ENCODE results near the gene HTR3E. TPM values are rescaled to one million over a fixed set of nuclear protein-coding genes. Genes with fewer than 3 reads are reported as not detected.

The HTR3E gene
- total RNA-seq, 1 experiment from 2014 or later, result not detected

- Histone ChIP-seq H3K4me2 (ENCODE audit: low read length) (no peak overlapping the region), H3K9ac (ENCODE audit: low read length) (no peak overlapping the region), H2AFZ (ENCODE audit: low read length) (no peak overlapping the region), H3K27me3 (ENCODE audit: low read length) (no peaks in the 10 kb centered on the region), H3K4me3 (ENCODE audit: low read length) (no peak overlapping the region), H3K4me1 (ENCODE audit: insufficient read depth, low read length) (no peaks in the 10 kb centered on the region), H3K9me3 (ENCODE audit: low read length) (no peaks in the 10 kb centered on the region; the same call in 1 of the 2 replicates), H3K9me2 (replicated peaks; ENCODE audit: low read length) (no peaks in the 10 kb centered on the region), H3F3A (ENCODE audit: low read length, unreplicated experiment) (no peaks in the 10 kb centered on the region), H3K79me2 (ENCODE audit: low read length) (no peaks in the 10 kb centered on the region), H3K27ac (ENCODE audit: low read length) (no peak overlapping the region), H3K36me3 (ENCODE audit: low read depth, low read length) (no peaks in the 10 kb centered on the region), H4K20me1 (ENCODE audit: low read length) (no peaks in the 10 kb centered on the region)
- ChIA-PET POLR2A (ENCODE audit: unreplicated experiment) (no interaction called here), CTCF (no interaction called here)
- DNase-seq (no peak), ATAC-seq (no peak)
- no peak for TF ChIP-seq CTCF (conservative IDR thresholded peaks at IDR 0.05; ENCODE audit: low read depth, low read length)
- no peak for TF ChIP-seq EZH2 (IDR thresholded peaks at IDR 0.05; ENCODE audit: low read length, unreplicated experiment)
- no peak for TF ChIP-seq EZH2phosphoT487 (IDR thresholded peaks at IDR 0.05; ENCODE audit: borderline replicate concordance, low read length)
- intact Hi-C loops (cut with micrococcal nuclease), result no loop called here
- no TSS peak for BruUV-seq (replicated peaks)
Measured at GRCh38 chr3:184097556-184097955, 692 bp downstream of the HTR3E start.

GRCh38 chr3:184099806-184100686 lies 3.2 kb downstream of the HTR3E start:
- no peak for DNase-seq
- POLR2A ChIA-PET (ENCODE audit: unreplicated experiment), result no interaction called here
- no peak overlapping the region for H3K9ac ChIP-seq (ENCODE audit: low read length)
- no peaks in the 10 kb centered on the region for H3K9me2 ChIP-seq (replicated peaks; ENCODE audit: low read length)
- intact Hi-C loops (cut with micrococcal nuclease), result no loop called here
- H3K4me2 ChIP-seq (ENCODE audit: low read length), result no peak overlapping the region
- no peaks in the 10 kb centered on the region for H3K4me1 ChIP-seq (ENCODE audit: insufficient read depth, low read length)
- BruUV-seq (replicated peaks), result no TSS peak
- CTCF ChIA-PET, result no interaction called here
- H3F3A ChIP-seq (ENCODE audit: low read length, unreplicated experiment), result no peaks in the 10 kb centered on the region
- H3K79me2 ChIP-seq (ENCODE audit: low read length), result no peaks in the 10 kb centered on the region
- 0 out of 2 replicates have a peak overlapping the region, but pooled peaks have one; percentile 20 for H2AFZ ChIP-seq (ENCODE audit: low read length)
- no peak overlapping the region for H3K27ac ChIP-seq (ENCODE audit: low read length)
- H3K9me3 ChIP-seq (ENCODE audit: low read length), result no peaks in the 10 kb centered on the region
- no peak for ATAC-seq
- TF ChIP-seq EZH2phosphoT487 (IDR thresholded peaks at IDR 0.05; ENCODE audit: borderline replicate concordance, low read length), result no peak
- TF ChIP-seq CTCF (conservative IDR thresholded peaks at IDR 0.05; ENCODE audit: low read depth, low read length), result no peak
- no peak for TF ChIP-seq EZH2 (IDR thresholded peaks at IDR 0.05; ENCODE audit: low read length, unreplicated experiment)
- no peaks in the 10 kb centered on the region for H3K36me3 ChIP-seq (ENCODE audit: low read depth, low read length)
- H3K4me3 ChIP-seq (ENCODE audit: low read length), result no peak overlapping the region
- H4K20me1 ChIP-seq (ENCODE audit: low read length), result no peaks in the 10 kb centered on the region
- H3K27me3 ChIP-seq (ENCODE audit: low read length), result no peaks in the 10 kb centered on the region

- Histone ChIP-seq H3K9me2 (replicated peaks; ENCODE audit: low read length) (no peaks in the 10 kb centered on the region), H3K9ac (ENCODE audit: low read length) (no peak overlapping the region), H2AFZ (ENCODE audit: low read length) (peak overlapping the region; percentile 65), H3K4me1 (ENCODE audit: insufficient read depth, low read length) (peaks cover 9% of the 10 kb centered on the region), H3F3A (ENCODE audit: low read length, unreplicated experiment) (no peaks in the 10 kb centered on the region), H3K27ac (ENCODE audit: low read length) (peak overlapping the region; percentile 40), H3K36me3 (ENCODE audit: low read depth, low read length) (no peaks in the 10 kb centered on the region), H3K4me2 (ENCODE audit: low read length) (peak overlapping the region; percentile 87), H3K27me3 (ENCODE audit: low read length) (no peaks in the 10 kb centered on the region), H3K9me3 (ENCODE audit: low read length) (no peaks in the 10 kb centered on the region), H3K79me2 (ENCODE audit: low read length) (no peaks in the 10 kb centered on the region), H4K20me1 (ENCODE audit: low read length) (no peaks in the 10 kb centered on the region), H3K4me3 (ENCODE audit: low read length) (peak overlapping the region; percentile 54)
- ChIA-PET POLR2A (ENCODE audit: unreplicated experiment) (interaction anchor here (0.6 kb wide), 1 partner anchor 24 kb away, joined by 3 read pairs; no protein-coding TSS in a partner anchor), CTCF (no interaction called here)
- BruUV-seq (replicated peaks), result no TSS peak
- TF ChIP-seq EZH2 (IDR thresholded peaks at IDR 0.05; ENCODE audit: low read length, unreplicated experiment), result no peak
- TF ChIP-seq CTCF (conservative IDR thresholded peaks at IDR 0.05; ENCODE audit: low read depth, low read length), result no peak
- ATAC-seq (peak; percentile 91), DNase-seq (peak; percentile 89)
- intact Hi-C loops (cut with micrococcal nuclease), result no loop called here
Measured at GRCh38 chr3:184110316-184110725, 13.5 kb downstream of the HTR3E start.

All from PC-3 (cell line).